HG02970 (cell line): ENCODE data around the gene CDH11.

Experiments
- ATAC-seq: cut with Tn5 transposase; IDR thresholded peaks from one replicate; pipeline ENCODE4 v1.9.1; 2021; ENCODE audit warnings: mild to moderate bottlenecking, moderate library complexity, moderate number of reproducible peaks; ENCODE audit not compliant: unreplicated experiment, low FRiP score

The CDH11 gene

DNA sequence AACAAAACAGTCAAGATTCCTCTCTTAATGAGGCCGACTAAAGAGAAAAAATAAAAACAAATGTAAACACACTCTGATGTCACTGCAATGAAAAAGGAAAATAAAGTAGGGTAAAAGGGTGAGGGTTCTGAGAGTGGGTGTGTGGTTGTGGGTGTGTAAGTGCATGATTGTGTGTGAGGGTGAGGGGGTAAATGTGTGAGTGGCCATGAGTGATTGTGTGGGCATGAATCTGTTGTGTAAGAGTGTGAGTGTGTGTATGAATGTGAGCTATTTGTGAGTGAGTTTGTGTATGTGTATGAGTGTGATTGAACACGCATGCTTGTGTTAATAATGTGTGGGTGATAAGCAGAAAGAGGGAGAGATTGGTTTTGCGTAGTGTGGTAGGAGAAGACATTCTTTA lies 132.8 kb downstream of the CDH11 start:
- no peak for ATAC-seq

DNA sequence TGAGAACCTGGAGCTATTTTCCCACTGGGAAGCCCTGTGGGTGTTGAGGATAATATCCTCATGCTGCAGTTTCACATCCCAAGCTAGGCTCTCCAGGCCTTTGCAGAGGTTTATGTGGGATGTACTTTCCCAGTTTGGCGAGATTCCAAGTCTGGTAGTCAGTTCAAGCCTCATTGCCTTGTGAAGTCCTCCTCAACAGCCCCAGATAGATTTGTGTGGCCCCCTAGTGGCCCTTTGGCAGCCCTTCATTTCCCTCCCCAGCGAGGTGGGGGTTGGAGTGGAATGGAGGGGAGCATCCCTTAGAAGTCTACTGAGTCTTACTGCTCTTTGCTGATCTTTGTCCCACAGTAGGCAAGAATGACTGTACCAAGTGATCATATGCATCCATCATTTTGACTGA lies 137.9 kb downstream of the CDH11 start:
- no peak for ATAC-seq

DNA sequence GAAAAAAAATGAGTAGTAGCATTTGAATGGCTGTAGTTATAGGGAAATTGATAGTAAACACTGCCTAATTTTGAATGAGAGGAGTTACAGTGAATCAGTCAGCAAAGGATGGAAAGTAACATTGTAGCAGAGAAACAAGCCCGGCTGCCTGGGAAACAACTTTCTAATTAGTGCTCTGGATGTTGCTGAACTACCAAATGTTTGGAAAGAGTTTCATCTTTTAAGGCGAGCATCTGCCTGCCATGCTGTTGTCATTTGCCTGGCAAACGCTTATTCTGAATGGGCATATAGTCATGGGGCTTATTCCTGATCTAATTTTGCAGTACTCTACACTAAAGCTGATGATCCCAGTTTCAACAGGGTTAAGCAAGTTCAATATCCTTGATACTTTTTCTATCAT lies 138.6 kb downstream of the CDH11 start:
- no peak for ATAC-seq

DNA sequence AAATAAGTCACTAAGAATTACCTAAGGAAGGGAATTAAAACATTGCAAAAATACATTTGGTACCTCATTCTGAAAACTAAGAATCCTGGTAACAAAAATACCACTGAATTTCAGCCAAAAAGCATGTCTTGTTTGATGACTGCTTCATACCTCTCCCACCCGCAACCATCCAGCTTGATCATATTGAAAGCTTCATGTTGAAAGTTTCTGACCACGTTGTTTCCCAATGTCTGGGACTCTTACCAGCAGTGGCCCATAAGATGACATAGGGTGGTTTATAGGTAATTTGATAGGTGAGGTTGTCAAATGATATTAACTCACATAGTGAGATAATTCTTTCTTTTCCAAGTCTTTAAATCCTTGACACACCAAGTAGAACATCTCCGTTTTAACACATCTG lies 139.3 kb downstream of the CDH11 start:
- no peak for ATAC-seq

DNA sequence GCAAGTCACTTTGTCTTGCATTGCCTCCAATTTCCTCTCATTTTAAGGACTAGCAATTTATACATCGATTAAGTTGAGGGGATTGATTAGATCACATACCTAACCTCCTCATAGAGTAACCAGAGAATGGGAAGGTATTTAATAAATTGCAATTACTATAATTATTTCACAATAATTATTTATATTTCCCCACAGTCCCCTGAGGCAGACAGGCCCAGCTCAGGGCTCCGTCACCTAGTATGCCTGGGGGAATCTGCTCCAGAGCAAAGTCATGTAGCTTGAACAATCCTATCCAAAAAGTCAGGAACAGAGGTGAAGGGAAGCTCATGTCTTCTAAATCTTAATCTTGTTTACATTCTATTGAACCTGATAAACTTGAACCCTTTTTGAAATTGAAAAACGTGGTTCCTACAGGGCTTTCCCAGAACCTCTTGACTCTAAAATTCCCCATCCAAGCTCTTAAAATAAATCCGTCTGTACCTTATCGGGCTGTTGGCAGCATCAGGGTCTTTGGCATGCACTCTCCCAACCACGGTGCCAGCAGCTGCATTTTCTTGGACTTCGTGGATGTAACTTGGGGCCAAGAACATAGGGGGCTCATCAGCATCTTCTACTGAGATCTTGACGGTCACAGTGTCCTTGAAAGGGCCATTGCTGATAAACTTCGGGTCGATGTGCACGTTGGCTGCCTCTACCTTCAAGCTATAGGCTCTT lies 140.1 kb downstream of the CDH11 start:
- ATAC-seq: no peak

DNA sequence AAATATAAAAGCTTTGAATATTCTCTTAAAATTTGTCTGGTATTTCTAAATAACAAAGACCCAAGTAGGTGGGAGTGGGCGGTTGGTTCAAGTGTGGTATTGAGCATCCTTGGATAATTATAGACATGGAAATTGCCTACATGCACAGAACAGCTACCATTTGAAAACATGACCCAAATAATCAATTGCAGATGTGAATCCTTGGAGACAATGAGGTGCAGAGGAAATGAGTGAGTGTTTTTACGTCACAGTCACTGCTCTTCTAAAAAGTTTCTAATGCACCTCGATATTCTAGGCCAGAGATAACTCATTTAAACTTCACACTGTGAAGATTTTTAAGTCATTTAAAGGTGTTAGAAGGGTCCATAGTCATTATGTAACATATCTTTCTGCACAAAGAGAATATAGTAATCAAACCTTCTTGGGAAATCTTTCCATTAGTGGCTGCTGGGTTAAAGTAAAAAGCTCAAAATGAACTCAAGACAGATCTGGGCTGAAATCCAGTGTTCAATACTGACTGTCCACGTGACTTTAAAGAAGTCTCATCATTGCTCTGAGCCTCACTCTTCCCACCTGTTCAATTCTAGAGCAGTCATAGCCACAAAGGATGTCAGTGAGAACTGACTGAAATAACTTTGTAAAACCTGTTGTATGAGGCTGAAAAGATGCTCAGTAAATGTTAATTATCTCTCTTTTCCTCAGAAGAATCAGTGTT lies 144.5 kb downstream of the CDH11 start:
- ATAC-seq: no peak

DNA sequence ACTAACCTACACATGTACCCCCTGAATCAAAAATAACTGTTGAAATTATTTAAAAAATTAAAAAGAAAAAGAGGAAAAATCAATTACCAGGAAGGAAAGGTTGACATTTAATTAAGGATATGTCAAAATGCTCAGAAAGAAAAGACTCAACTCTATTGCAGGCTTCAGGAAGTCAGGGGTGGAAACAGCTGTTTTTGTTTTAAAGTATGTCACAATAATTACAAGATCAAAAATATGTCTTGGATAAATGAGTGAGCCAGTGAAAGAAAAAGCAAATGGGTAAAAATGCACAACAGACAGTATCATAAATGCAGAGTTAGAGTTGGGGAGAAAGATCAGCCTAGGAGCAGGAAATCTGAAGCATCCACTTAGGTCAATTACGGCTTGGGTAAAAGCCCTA lies 146.0 kb downstream of the CDH11 start:
- no peak for ATAC-seq

DNA sequence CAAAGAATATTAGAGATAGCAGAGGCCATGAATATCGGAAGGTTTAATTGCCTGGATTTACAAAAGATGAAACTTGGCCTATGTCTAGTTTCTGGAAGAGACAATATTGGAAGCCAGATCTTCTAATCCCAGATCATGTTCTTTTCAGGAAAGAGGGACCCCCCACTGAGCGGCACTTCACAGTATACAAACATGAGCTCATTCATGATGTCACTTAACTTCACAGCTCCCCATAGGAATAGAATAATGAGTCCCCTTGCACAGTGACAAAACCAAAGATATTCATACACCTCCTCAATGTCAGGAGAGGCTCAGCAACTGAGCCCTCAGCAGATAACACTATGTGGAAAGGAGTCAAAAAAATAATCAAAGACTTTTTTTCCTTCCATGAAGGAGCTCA lies 147.5 kb downstream of the CDH11 start:
- ATAC-seq: no peak

DNA sequence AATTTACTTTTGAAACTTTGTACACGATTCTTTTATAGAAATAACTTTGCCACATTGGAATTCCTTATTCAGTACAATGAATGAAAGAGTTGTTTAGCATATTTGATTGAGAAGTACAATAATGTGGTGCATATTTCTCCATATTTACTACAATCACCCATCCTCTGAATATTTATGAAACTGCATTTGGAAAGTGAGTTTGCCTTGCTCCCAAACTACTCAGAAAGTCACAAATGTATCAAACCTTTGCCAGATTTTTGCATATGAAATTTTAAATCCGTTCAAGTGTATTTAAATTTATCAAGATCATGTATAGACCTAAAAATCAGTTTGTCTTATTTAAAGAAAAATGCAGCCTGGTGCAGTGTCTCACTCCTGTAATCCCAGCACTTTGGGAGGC lies 148.7 kb downstream of the CDH11 start:
- no peak for ATAC-seq

DNA sequence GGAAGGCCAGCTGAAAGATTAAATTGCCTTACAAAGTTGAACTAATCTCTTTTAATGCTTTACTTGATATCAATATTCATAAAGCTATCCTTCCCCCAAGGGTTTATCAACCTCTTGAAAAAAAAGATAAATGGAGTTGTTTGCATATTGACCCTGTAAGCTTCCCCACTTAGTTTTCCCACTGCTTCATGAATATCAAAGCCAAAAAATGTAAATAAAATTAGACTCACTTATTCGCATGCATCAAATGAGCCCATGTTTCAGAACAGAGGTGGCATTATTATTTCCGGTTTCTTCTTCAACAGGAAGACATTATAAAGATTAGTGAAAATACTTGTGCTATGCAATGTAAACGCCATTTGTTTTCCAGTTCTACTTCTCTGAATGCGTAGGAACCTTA lies 150.7 kb downstream of the CDH11 start:
- ATAC-seq: no peak

DNA sequence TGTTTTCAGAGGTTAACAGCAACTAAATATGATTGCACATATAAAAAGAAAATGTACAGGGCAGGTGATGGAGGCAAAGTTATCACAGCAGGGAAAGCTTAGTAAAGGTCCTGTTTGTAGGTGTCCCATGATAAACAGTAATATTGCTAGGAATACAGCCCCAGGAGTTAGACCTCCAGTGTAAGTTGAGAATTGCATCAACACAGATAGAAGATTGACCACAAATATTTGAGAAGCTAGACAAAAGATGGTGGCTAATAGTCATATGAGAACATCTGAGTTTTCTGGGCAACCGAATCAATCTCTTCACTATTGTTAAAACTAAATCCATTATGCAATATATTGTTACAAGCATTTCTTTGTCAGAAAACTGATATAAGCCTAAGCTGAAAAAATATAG lies 152.6 kb downstream of the CDH11 start:
- no peak for ATAC-seq

DNA sequence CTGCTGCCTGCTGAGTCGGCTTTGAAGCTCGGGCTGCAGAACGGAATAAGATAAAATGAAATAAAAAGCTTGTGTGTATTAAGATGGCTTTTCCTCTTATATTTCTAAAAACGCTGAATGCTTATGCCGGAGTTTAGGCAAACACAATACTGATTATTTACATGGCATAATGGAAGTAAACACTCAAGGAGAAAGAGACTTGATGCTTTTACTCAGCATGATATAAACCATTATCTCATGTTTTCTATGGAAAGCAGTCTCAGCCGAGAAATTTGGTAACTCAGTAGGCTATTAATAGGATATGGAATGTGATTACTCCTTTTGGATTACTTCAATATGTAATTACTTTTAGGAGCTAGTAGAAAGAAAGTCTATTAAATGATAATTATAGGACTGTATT lies 153.3 kb downstream of the CDH11 start:
- ATAC-seq: no peak

DNA sequence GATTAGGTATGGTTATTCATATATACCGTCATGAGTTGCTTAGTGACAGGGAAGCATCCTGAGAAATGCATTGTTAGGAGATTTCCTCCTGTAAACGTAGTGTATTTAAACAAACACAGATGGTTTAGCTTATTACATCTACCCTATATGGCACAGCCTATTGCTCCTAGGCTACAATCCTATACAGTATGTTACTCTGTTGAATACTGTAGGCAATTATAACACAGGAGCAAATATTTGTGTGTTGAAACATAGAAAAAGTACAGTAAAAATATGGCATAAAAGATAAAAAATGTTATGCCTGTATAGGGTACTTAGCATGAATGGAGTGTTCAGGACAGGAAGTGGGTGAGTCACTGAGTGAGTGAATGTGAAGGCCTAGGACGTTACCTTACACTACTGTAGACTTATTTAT lies 157.7 kb downstream of the CDH11 start:
- no peak for ATAC-seq

DNA sequence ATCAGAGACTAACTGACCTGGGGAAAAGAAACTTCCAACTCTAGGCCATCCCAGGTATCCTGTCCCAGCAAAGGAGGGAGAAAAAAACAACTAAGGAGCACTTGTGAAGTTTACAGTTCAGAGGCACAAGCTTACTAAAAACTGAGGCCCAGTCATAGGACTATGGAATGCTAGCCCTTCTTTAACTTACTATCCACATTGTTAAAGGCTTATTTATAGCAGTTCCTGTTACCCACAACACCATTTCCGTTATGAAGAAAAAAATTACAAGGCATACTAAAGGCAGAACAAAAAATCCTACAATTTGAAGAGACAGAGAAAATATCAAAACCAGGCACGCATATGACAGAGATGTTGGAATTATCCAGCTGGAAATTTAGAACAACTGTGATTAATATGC lies 159.1 kb downstream of the CDH11 start:
- no peak for ATAC-seq

DNA sequence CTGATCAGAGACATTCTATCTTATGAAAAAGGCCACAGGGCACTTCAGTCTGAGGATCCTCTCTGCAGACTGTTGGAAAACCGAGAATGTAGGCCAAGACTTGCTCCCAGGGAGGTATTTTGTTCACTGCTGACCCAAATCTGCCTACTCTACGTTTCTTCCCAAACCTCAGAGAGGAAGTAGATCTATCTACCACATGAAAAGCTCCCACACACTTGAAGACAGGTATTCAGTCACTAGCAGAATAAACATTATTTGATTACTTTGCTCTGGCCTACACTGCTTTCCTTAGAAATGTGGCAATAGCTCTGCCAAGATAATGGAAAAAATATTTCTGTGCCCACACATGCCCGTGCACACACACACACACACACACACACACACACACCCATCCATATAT lies 164.6 kb downstream of the CDH11 start:
- ATAC-seq: no peak

DNA sequence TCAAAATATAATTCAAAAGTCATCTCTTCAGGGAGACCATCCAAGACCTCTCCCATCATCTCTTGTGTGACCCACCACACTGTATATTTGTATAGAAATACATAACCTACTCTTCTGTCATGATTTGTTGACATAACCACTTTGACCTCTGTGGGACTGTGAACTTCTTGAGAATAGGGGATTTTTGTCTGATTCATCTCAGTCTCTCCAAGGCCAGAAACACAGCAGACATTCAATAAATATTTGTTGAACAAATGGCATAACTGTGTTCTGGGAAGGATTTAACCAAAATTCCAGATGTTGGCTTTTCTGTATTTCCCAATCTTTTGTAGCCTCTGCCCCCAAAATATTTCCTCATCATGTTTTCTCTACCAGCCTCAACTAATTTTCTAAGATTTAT lies 169.7 kb downstream of the CDH11 start:
- no peak for ATAC-seq

DNA sequence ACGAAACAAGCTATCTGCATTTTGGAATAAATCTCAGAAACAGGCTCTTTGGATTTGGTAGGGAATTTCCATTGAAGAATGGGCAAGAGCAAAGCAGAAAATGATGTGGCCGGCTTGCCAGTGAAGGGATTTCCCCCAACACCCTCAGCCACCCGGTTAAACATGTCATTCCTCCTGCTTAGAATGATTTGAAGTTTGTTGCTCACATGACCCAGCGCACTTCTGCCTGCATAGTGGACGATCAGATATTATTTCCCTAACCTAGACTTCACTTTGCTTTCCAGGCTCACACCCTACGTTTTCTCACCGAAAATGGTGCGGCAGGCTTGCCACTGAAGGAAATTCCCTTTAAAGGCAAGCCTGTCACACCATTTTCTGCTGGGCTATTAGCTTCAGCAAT lies 170.7 kb downstream of the CDH11 start:
- no peak for ATAC-seq

DNA sequence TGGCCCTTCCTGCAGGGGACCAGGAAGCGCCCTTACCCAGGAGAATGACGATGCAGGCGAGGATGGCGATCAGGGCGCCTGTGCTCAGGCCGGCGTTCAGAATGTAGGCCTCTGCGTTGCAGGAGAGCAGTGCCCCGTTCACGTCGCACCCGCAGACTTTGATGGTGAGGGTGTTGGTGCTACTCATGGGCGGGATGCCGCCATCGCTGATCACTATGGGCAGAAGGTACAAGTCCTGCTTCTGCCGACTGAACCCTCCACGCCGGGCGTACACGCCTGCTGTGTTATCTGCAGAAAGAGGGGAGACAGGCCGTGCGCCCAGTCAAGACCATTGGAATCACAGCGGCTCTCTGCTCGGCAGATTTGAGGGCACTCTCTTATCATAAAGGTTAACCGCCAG lies 171.1 kb downstream of the CDH11 start:
- ATAC-seq: no peak

DNA sequence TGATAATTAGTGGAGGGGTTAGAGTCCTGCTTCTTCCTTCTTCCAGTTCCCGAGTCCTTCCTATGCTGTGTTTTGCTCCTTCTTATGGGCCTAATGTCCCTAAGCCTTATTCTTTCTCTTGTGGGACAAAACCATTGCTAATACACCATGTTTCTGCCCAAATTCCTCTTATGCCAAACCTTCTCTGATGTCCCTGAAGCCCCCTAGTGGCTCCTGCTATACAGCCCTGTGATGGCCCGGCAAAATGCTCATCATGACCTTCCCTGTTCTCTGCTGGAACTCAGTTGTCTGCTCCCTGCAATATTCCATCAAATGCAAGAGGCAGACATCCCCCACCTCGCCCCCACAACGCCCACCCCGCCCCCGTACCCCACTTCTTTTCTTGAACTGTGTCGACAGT lies 171.6 kb downstream of the CDH11 start:
- ATAC-seq: no peak

DNA sequence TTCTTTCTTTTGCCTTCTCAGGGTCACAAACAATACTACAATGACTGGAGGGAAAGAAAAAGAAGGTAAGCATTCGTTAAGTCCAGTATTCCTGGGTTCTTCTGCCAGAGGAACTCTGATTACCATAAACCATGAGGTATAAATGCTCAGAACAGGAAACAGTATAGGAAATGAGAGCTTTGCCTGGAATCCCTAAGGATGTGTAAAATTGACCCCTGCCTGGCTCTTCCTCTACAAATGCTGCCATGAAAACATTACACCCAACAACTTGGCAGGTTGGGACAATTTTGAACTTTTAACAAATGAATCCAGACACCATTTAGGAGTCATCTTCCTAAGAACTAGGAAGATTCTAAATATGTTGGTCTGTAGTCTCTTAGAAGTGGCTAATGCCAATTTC lies 173.8 kb downstream of the CDH11 start:
- no peak for ATAC-seq

DNA sequence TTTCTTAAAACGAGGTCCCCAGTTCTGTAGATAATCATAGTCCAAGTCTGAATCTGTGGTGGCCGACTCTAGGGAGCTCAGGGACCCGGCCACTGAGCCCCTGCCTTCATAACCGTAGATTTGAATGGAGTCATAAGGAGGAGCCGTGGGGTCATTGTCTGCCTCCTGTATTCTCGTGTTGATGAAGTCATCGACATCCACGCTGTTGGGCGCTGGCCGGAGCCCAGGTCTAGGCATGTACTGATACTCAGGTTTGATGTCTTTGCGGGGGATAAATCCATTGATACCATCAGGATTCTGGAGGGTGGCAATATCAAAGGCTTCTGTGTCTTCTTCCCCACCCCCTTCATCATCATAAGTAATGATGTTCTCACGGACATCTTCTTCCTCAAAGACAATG lies 174.2 kb downstream of the CDH11 start:
- ATAC-seq: no peak

DNA sequence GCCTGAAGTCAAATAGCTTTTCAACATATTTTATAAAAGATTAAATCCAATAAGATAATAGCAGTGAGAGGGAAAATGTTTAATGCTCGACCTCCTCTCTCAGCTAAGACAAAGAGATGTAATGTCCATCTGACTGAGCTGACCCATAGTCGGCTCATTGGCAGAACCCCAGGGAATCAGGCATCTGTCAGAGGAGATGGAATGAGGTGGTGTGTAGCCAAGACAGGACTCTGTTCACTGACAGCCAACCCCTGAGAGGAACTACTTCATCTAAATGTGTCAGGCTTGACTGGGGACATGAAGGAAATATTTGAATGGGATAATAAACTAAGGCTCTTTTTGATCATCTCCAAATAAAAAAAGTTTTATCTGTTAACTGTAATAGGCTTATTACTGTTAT lies 188.0 kb downstream of the CDH11 start:
- ATAC-seq: no peak
